Type B pancreatic cell (in vitro differentiated cells): ENCODE data around the gene BCL11B. TPM values are rescaled to one million over a fixed set of nuclear protein-coding genes. Genes with fewer than 3 reads are reported as not detected.

Source experiments
- DNase-seq: peaks from one replicate; pipeline ENCODE4 v3.0.0; 2021; ENCODE audit warnings: mixed read lengths; ENCODE audit not compliant: unreplicated experiment; ENCODE audit errors: extremely low spot score
- H3K27ac Mint-ChIP-seq: 2 replicates; pipeline ENCODE4 v1.8.0; 2021; ENCODE audit warnings: mild to moderate bottlenecking, mixed read lengths
- H3K27me3 Mint-ChIP-seq: 2 replicates; pipeline ENCODE4 v1.8.0; 2021; ENCODE audit warnings: mixed read lengths
- H3K36me3 Mint-ChIP-seq: 2 replicates; pipeline ENCODE4 v1.8.0; 2021; ENCODE audit warnings: mixed read lengths
- H3K4me1 Mint-ChIP-seq: one replicate; pipeline ENCODE4 v1.8.0; 2021; ENCODE audit warnings: mixed read lengths; ENCODE audit not compliant: unreplicated experiment
- H3K4me3 Mint-ChIP-seq: 2 replicates; pipeline ENCODE4 v1.8.0; 2021; ENCODE audit warnings: mild to moderate bottlenecking, mixed read lengths
- H3K9me3 Mint-ChIP-seq: 2 replicates; pipeline ENCODE4 v1.8.0; 2021; ENCODE audit warnings: mixed read lengths
- CTCF ChIP-seq: fragments of 200-600 bp; sonication (generic); conservative IDR thresholded peaks from 2 replicates; pipeline ENCODE4 v1.5.0; 2021; ENCODE audit warnings: antibody characterized with exemption, mild to moderate bottlenecking
- total RNA-seq: library from RNA; stranded (reverse); gene quantifications from 2 replicates; pipeline ENCODE4 v1.2.1, GENCODE V29; 2021; ENCODE audit warnings: low replicate concordance

The BCL11B gene
- total RNA-seq, 1 donor from 2014 or later: 11.4 TPM

DNA sequence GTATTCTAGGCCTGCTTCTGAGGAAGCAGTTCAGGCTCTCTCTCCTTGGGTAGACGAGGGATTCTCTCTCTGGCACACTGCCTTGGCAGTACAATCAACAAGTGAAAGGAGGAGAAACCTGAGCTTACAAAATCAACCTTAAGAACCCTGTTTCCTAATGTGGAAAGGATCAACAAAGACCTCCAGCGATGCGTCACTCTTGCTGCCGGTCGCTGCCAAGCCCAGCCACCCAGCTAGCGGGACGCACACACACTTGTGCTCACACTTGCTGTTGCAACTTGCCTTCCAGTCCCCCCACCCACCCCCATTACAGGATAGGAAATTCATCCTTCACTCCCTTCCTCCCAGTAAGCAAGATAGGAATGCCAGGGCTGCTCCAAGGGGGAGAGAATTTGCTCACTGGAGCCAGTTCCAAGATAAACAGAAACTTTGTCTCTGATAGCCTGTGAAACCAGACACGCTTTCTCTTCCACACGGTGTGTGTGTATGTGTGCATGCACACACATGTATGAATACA is 144.3 kb downstream of the BCL11B start:
- no peak for DNase-seq
- TF ChIP-seq CTCF: no peak
- Mint-ChIP-seq H3K27me3 (peaks cover 7% of the 10 kb centered on the region), H3K4me3 (no peak overlapping the region), H3K9me3 (peaks cover 6% of the 10 kb centered on the region), H3K27ac (no peak overlapping the region), H3K4me1 (peaks cover 22% of the 10 kb centered on the region), H3K36me3 (no peaks in the 10 kb centered on the region)

DNA sequence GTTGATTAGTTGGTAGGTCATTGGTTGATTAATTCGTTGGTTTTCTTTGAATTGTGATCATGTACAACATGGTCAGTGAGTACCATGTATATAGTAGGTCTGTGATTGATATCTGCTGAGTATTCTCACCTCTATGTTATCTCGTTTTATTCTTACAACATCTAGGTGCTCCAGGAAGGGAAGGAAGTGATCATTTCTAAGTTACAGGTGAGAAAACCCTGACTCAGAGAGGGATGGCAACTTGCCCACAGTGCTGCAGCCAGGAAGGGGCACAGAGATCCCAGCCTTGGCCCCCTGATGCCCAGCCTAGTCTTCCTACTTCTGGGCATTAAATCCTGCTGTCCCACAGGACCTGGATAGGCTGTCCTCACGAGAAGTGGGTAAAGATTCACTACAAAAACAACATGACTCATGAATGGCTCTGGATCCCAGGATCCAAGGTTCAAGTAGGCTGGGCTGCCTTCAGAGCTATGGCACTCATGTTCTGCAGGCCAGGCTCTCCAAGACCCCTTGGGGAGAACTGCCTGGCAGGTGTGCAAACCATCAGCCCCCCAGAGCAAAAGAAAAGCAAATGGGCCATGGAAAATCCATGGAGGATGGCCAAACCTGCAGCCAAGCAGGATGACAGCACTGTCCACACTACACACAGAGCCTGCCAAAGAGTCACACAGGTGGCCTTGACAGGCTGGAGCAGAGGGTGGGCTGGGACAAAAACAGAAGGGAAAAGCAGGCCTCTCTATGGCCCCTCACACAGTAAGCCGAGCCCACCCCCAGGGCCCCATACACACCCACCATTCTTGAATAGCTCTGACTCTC is 146.2 kb downstream of the BCL11B start:
- H3K4me3 Mint-ChIP-seq: no peak overlapping the region
- no peaks in the 10 kb centered on the region for H3K36me3 Mint-ChIP-seq
- peaks cover 22% of the 10 kb centered on the region for H3K4me1 Mint-ChIP-seq
- TF ChIP-seq CTCF: no peak
- peaks cover 7% of the 10 kb centered on the region for H3K27me3 Mint-ChIP-seq
- no peak overlapping the region for H3K27ac Mint-ChIP-seq
- H3K9me3 Mint-ChIP-seq: peaks cover 6% of the 10 kb centered on the region
- DNase-seq: no peak

DNA sequence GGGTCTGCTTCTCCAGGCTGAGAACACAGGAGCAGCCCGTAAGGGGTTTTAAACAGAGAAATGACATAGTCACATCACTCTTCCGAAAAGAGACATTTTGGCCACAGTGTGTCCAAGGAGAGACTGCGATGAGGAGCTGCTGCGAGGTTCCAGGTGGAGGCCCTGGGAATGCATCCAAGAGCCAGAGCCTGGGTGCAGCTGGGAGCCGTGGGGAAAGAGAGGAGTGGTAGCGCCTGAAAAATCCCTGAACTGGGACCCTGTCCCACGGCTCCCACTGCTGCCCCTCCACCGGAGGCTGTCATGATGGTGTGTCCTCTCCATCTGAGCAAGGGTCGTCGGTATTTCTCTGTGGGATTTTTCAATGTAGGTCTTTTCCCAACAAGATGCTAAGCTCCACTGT is 146.9 kb downstream of the BCL11B start:
- no peak for TF ChIP-seq CTCF
- peaks cover 7% of the 10 kb centered on the region for H3K27me3 Mint-ChIP-seq
- H3K36me3 Mint-ChIP-seq: no peaks in the 10 kb centered on the region
- DNase-seq: no peak
- H3K4me3 Mint-ChIP-seq: no peak overlapping the region
- peaks cover 22% of the 10 kb centered on the region for H3K4me1 Mint-ChIP-seq
- peaks cover 6% of the 10 kb centered on the region for H3K9me3 Mint-ChIP-seq
- no peak overlapping the region for H3K27ac Mint-ChIP-seq

DNA sequence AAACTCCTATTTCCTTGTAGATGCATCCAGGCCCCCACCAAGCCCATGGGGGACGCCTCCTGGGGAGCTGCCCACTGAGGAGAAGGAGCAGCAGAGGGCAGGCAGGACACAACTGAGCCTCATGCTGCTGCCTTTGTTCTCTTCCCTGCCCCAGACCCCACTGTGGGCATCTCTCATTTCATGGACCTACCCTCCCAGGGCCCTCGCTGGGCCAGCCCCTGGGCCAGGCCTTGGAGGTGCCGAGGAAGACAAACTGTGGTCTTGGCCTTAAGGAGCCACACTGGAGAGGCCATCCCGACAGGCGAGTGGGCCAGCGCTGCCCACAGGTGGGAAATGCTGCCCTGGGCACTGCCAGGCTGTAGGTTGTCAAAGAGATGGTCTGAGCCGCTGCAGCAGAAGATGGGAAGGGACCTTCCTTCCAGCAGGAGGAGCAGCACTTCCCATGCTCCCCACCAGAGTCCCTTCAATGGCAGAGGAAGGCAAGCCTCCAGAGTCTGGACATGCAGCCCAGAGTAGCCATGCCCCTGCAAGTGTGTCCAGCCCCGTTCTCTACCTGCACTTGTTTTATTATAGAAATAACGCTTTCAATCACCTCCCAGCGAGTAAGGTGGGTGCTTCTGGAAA is 147.4 kb downstream of the BCL11B start:
- TF ChIP-seq CTCF: peak; percentile 23
- Mint-ChIP-seq H3K36me3 (no peaks in the 10 kb centered on the region), H3K4me1 (peaks cover 20% of the 10 kb centered on the region), H3K9me3 (peaks cover 6% of the 10 kb centered on the region), H3K27me3 (peaks cover 7% of the 10 kb centered on the region), H3K4me3 (no peak overlapping the region), H3K27ac (no peak overlapping the region)
- DNase-seq: no peak

DNA sequence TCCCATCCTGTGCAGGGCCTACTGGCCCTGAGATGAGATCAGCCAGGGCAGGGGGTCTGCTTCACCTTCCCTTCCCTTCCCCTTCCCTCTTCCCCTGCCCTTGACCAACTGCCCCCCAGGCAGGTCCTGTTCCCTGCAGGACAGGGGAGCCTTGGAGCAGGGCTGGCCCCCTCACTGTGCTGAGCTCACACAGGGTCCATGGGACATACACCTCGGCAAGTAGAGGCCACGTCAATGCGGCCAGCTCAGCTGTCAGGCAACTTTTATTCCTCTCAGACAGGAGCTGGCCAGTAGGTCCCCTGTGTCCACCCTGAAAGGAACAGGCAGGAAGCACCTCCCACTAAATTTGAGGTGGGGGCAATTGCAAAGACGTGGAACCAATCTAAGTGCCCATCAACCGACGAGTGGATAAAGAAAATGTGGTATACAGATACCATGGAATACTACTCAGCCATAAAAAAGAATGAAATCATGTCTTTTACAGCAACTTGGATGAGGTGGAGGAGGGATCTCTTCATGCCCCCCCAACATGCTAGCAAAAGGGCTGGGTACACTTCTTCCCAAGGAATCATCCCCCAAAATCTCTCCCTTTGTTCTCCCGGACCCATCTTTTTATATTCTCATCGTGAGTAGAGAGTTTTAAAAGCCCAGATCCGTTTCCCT is 148.7 kb downstream of the BCL11B start:
- H3K4me1 Mint-ChIP-seq: peaks cover 15% of the 10 kb centered on the region
- DNase-seq: no peak

More for the DNA sequence above, 148.7 kb downstream of the BCL11B start:
- TF ChIP-seq CTCF: no peak
- H3K36me3 Mint-ChIP-seq: no peaks in the 10 kb centered on the region
- H3K27me3 Mint-ChIP-seq: peaks cover 11% of the 10 kb centered on the region
- peaks cover 6% of the 10 kb centered on the region for H3K9me3 Mint-ChIP-seq
- no peak overlapping the region for H3K27ac Mint-ChIP-seq
- H3K4me3 Mint-ChIP-seq: no peak overlapping the region
